Activated T-helper 1 cell treated with anti-CD3 and anti-CD28 coated beads, Interleukin-12 subunit alpha, Interleukin-12 subunit beta, Interleukin-2, Interleukin-4 antibody, amounts not matched to agents 30 ng/mL and 10 ng/mL and 1 ng/mL, durations not matched to agents 14 hours and 24 hours and 36 hours (primary cell): Measurements from ENCODE around the gene RUNX1. TPM values are rescaled to one million over a fixed set of nuclear protein-coding genes. Genes with fewer than 3 reads are reported as not detected.

Experiments
- DNase-seq: peaks from one replicate; pipeline ENCODE4 v3.0.0; 2021; ENCODE audit warnings: low spot score
- H3K27ac Mint-ChIP-seq: one replicate; pipeline ENCODE4 v1.8.0; 2021; ENCODE audit warnings: mild to moderate bottlenecking, mixed read lengths
- H3K27me3 Mint-ChIP-seq: one replicate; pipeline ENCODE4 v1.8.0; 2022; ENCODE audit warnings: mild to moderate bottlenecking, moderate library complexity, mixed read lengths; ENCODE audit not compliant: insufficient read depth
- H3K36me3 Mint-ChIP-seq: one replicate; pipeline ENCODE4 v1.8.0; 2021; ENCODE audit warnings: low read depth, mixed read lengths
- H3K4me1 Mint-ChIP-seq: one replicate; pipeline ENCODE4 v1.8.0; 2021; ENCODE audit warnings: low read depth, mixed read lengths
- H3K4me3 Mint-ChIP-seq: one replicate; pipeline ENCODE4 v1.8.0; 2021; ENCODE audit warnings: mild to moderate bottlenecking, moderate library complexity, mixed read lengths
- H3K9me3 Mint-ChIP-seq: one replicate; pipeline ENCODE4 v1.8.0; 2021; ENCODE audit warnings: mixed read lengths
- intact Hi-C: fragments of 100-400 bp; cut with micrococcal nuclease; formaldehyde crosslinking; loops from one replicate; pipeline ENCODE4 v1.15.1; 2024
- total RNA-seq: library from RNA; stranded (reverse); gene quantifications from 2 replicates; pipeline ENCODE4 v1.2.3, GENCODE V29; 2022

The RUNX1 gene
- total RNA-seq, 1 donor from 2014 or later, result 116 TPM

DNA sequence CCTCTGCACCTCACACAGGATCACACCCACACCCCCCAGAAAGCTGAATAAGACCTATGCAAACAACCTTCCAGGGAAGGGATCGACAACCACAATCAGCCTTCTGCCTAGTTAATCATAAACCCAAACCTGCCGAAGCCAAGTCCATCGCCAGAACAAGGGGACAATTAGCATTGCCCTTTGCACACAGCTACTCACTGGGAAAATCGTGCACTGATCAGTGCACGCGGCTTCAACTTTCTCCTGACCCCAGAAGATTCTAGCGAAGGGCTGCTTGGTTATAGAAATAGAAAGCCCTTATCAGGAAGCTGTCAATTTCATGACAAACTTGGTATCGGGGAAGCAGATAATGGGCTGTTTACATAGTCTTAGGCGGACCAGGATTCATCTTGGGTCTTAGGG, 29.5 kb downstream of the RUNX1 start:
- Mint-ChIP-seq H3K9me3 (peaks cover 5% of the 10 kb centered on the region), H3K4me3 (no peak overlapping the region), H3K27ac (no peak overlapping the region), H3K27me3 (no peaks in the 10 kb centered on the region), H3K36me3 (peaks cover 61% of the 10 kb centered on the region), H3K4me1 (peaks cover 81% of the 10 kb centered on the region)
- no peak for DNase-seq
- intact Hi-C loops, result no loop called here

- Mint-ChIP-seq H3K27ac (peak overlapping the region; percentile 31), H3K36me3 (peaks cover 53% of the 10 kb centered on the region), H3K4me3 (no peak overlapping the region), H3K27me3 (no peaks in the 10 kb centered on the region), H3K4me1 (peaks cover 82% of the 10 kb centered on the region), H3K9me3 (no peaks in the 10 kb centered on the region)
- intact Hi-C loops, result no loop called here
- no peak for DNase-seq
These were observed 31.8 kb downstream of the RUNX1 start for GRCh38 chr21:35017256-35017655.

- intact Hi-C loops, result no loop called here
- H3K9me3 Mint-ChIP-seq, result no peaks in the 10 kb centered on the region
- H3K4me3 Mint-ChIP-seq, result no peak overlapping the region
- H3K27ac Mint-ChIP-seq, result peak overlapping the region; percentile 31
- no peaks in the 10 kb centered on the region for H3K27me3 Mint-ChIP-seq
- no peak for DNase-seq
- peaks cover 56% of the 10 kb centered on the region for H3K36me3 Mint-ChIP-seq
- H3K4me1 Mint-ChIP-seq, result peaks cover 82% of the 10 kb centered on the region
These were observed 32.4 kb downstream of the RUNX1 start for GRCh38 chr21:35016517-35017188.

DNA sequence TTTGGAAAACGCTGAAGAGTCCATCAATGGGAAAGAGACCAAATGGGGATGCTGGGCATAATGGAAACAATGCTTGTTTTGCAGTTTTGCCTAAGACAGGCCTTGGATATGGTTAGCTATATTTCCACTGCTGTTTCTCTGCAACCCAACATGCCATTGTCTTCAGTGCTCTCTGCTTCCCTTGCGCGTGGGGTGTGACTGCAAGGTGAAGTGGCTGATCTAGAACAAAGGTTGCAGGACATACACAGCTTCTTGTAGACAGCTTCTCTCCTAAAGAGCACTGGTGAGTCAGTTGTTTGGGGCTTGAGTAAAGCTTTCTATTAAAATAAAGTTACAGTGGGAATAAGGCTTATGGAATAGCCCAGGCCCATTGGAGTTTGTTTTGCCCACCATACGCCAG, 33.0 kb downstream of the RUNX1 start:
- intact Hi-C loops, result no loop called here
- H3K4me3 Mint-ChIP-seq, result no peak overlapping the region
- peak overlapping the region; percentile 35 for H3K27ac Mint-ChIP-seq
- H3K9me3 Mint-ChIP-seq, result no peaks in the 10 kb centered on the region
- DNase-seq, result no peak
- no peaks in the 10 kb centered on the region for H3K27me3 Mint-ChIP-seq
- H3K4me1 Mint-ChIP-seq, result peaks cover 82% of the 10 kb centered on the region
- H3K36me3 Mint-ChIP-seq, result peaks cover 57% of the 10 kb centered on the region

DNA sequence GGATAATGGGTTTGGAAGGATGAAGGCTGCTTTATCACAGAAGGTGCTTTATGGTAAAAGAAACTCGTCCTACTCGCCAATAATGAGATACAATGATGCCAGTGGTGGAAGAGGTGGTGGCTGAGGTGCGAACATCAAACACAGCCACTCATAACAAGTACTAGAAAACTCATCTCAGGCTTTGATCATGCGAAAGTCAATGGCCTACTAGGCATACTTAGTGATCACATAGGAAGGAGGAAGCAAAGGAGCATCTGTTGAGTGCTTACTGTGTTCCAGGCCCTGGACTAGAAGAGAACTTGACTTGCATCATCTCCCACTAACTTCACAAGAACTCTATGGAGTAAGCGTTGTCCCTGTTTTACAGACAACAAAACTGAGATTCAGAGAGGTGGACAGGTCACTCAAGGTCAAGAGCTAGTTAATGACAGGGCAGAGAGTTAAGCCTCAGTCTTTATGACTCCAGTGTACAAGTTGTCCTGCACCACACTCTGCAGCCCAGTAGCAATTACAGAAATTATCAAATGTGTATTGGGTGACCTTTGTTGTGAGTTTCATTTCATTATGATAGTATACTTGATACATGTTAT, 33.6 kb downstream of the RUNX1 start:
- H3K9me3 Mint-ChIP-seq, result no peaks in the 10 kb centered on the region
- H3K27ac Mint-ChIP-seq, result peak overlapping the region; percentile 35
- H3K4me1 Mint-ChIP-seq, result peaks cover 82% of the 10 kb centered on the region
- peak overlapping the region; percentile 9 for H3K4me3 Mint-ChIP-seq
- intact Hi-C loops, result loop anchor here (1.0 kb wide), 3 partner anchors 9 to 33 kb away; no protein-coding TSS in a partner anchor
- H3K27me3 Mint-ChIP-seq, result no peaks in the 10 kb centered on the region
- no peak for DNase-seq
- peaks cover 54% of the 10 kb centered on the region for H3K36me3 Mint-ChIP-seq

DNA sequence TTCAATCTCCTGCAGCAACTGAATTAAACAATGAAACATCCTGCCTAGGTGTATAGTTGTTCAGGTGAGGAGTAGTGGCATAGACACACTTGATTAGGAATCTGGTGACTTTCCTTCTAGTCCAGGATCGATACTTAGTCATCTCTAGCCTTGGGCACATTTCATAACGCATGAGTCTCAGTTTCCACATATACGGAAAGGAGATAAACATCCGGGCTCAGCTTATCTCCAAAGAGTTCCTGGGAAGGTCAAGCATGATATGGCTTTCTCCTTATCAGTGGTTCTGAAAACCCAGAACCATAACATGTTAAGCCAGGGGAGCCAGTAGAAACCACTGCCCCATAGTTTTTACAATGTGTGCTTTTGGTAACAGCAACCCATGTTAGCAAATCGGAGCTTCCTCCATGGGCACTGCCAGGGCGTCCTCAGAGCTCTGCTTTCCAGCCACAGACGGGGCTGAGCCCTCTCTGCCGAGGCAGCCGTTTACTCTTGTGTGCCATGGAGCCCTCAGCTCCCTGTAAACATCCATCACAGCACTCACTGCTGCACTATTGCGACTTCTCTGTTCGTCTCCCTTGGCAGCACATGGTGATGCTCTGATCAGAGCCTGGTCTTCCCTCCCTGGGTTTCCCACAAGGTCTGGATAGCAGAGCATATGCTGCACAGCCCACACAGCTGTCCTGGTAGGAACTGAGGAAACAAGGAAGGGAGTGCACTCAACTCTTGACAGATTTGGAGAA, 34.6 kb downstream of the RUNX1 start:
- intact Hi-C loops, result loop anchor here (1.0 kb wide), 3 partner anchors 10 to 34 kb away; no protein-coding TSS in a partner anchor
- Mint-ChIP-seq H3K4me3 (peak overlapping the region; percentile 35), H3K4me1 (peaks cover 77% of the 10 kb centered on the region), H3K9me3 (no peaks in the 10 kb centered on the region), H3K27ac (no peak overlapping the region), H3K36me3 (peaks cover 50% of the 10 kb centered on the region), H3K27me3 (no peaks in the 10 kb centered on the region)
- DNase-seq, result no peak

- no peak overlapping the region for H3K27ac Mint-ChIP-seq
- H3K4me1 Mint-ChIP-seq, result peaks cover 83% of the 10 kb centered on the region
- DNase-seq, result no peak
- intact Hi-C loops, result no loop called here
- H3K9me3 Mint-ChIP-seq, result no peaks in the 10 kb centered on the region
- H3K4me3 Mint-ChIP-seq, result no peak overlapping the region
- H3K36me3 Mint-ChIP-seq, result peaks cover 52% of the 10 kb centered on the region
- H3K27me3 Mint-ChIP-seq, result no peaks in the 10 kb centered on the region
These were observed 37.4 kb downstream of the RUNX1 start for GRCh38 chr21:35011681-35012080.

GRCh38 chr21:35010447-35010846, 38.7 kb downstream of the RUNX1 start:
- peaks cover 55% of the 10 kb centered on the region for H3K36me3 Mint-ChIP-seq
- DNase-seq, result no peak
- intact Hi-C loops, result no loop called here
- H3K9me3 Mint-ChIP-seq, result no peaks in the 10 kb centered on the region
- H3K4me3 Mint-ChIP-seq, result no peak overlapping the region
- no peak overlapping the region for H3K27ac Mint-ChIP-seq
- H3K27me3 Mint-ChIP-seq, result no peaks in the 10 kb centered on the region
- peaks cover 83% of the 10 kb centered on the region for H3K4me1 Mint-ChIP-seq

DNA sequence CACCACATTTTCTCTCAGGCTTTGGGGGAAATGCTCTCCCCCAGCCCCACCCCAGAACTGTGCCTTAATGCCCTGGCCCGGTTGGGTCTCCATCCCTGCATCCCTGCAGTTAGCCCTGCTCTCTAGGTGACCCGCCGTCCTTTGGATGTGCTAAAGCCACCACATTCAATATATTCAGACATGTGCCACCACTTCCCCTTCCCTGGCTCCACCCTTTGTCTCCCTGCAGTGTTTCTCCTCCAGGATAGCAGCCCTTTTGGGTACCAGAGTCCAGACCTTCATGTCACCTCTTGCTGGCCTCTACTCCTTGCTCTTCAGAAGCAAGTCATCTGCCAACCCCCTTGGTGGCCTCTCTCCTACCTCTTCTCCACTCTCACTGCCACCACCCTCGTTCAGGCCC, 41.8 kb downstream of the RUNX1 start:
- peak overlapping the region; percentile 22 for H3K27ac Mint-ChIP-seq
- peaks cover 55% of the 10 kb centered on the region for H3K36me3 Mint-ChIP-seq
- peaks cover 83% of the 10 kb centered on the region for H3K4me1 Mint-ChIP-seq
- no peak for DNase-seq
- H3K27me3 Mint-ChIP-seq, result no peaks in the 10 kb centered on the region
- H3K4me3 Mint-ChIP-seq, result no peak overlapping the region
- H3K9me3 Mint-ChIP-seq, result no peaks in the 10 kb centered on the region
- intact Hi-C loops, result no loop called here

- Mint-ChIP-seq H3K27ac (no peak overlapping the region), H3K4me3 (no peak overlapping the region), H3K4me1 (peaks cover 82% of the 10 kb centered on the region), H3K27me3 (no peaks in the 10 kb centered on the region), H3K36me3 (peaks cover 53% of the 10 kb centered on the region), H3K9me3 (no peaks in the 10 kb centered on the region)
- DNase-seq, result no peak
- intact Hi-C loops, result no loop called here
These were observed 42.3 kb downstream of the RUNX1 start for GRCh38 chr21:35006771-35007170.

GRCh38 chr21:35006248-35006647, 42.9 kb downstream of the RUNX1 start:
- Mint-ChIP-seq H3K27me3 (no peaks in the 10 kb centered on the region), H3K4me1 (peaks cover 80% of the 10 kb centered on the region), H3K9me3 (no peaks in the 10 kb centered on the region), H3K27ac (no peak overlapping the region), H3K4me3 (no peak overlapping the region), H3K36me3 (peaks cover 51% of the 10 kb centered on the region)
- intact Hi-C loops, result no loop called here
- no peak for DNase-seq

GRCh38 chr21:35005560-35006224, 43.4 kb downstream of the RUNX1 start:
- peaks cover 75% of the 10 kb centered on the region for H3K4me1 Mint-ChIP-seq
- H3K27me3 Mint-ChIP-seq, result no peaks in the 10 kb centered on the region
- H3K27ac Mint-ChIP-seq, result no peak overlapping the region
- no peak for DNase-seq
- intact Hi-C loops, result no loop called here
- no peak overlapping the region for H3K4me3 Mint-ChIP-seq
- peaks cover 51% of the 10 kb centered on the region for H3K36me3 Mint-ChIP-seq
- H3K9me3 Mint-ChIP-seq, result no peaks in the 10 kb centered on the region

GRCh38 chr21:35005077-35005476, 44.0 kb downstream of the RUNX1 start:
- intact Hi-C loops, result no loop called here
- no peaks in the 10 kb centered on the region for H3K9me3 Mint-ChIP-seq
- no peak overlapping the region for H3K4me3 Mint-ChIP-seq
- H3K36me3 Mint-ChIP-seq, result peaks cover 50% of the 10 kb centered on the region
- H3K27ac Mint-ChIP-seq, result no peak overlapping the region
- H3K27me3 Mint-ChIP-seq, result no peaks in the 10 kb centered on the region
- no peak for DNase-seq
- H3K4me1 Mint-ChIP-seq, result peaks cover 69% of the 10 kb centered on the region
